ENCODE data around the gene TOP3B. TPM values are rescaled to one million over a fixed set of nuclear protein-coding genes. Genes with fewer than 3 reads are reported as not detected.
A peak's percentile ranks its signal among the peaks of the same experiment; 100 is the strongest.

TOP3B gene
- total RNA-seq, 2 donors from 2014 or later = 26.0 to 40.4 TPM

- Histone ChIP-seq H3K36me3 (no peaks in the 10 kb centered on the region), H3K4me3 (peak overlapping the region; percentile 85), H3K27ac (peak overlapping the region in 1 of 2 donors; percentile 44), H3K9me3 (no peaks in the 10 kb centered on the region), H3K27me3 (replicated peaks; ENCODE audit: insufficient read depth) (no peaks in the 10 kb centered on the region), H3K4me1 (ENCODE audit: control insufficient read depth in 1 of 2, low read depth in 2 of 2) (peaks cover 16 to 22% of the 10 kb centered on the region in 2 donors)
- DNase-seq (ENCODE audit: low spot score) (no peak), ATAC-seq (ENCODE audit: insufficient number of reproducible peaks, low FRiP score, low read depth) (no peak)
- TF ChIP-seq CTCF (IDR thresholded peaks at IDR 0.05) = no peak
Observed at GRCh38 chr22:21951931-21952465, 30.6 kb downstream of the TOP3B start.

GRCh38 chr22:21951062-21951461, 31.5 kb downstream of the TOP3B start:
- Histone ChIP-seq H3K36me3 (no peaks in the 10 kb centered on the region), H3K9me3 (no peaks in the 10 kb centered on the region), H3K4me3 (no peak overlapping the region), H3K4me1 (ENCODE audit: control insufficient read depth in 1 of 2, low read depth in 2 of 2) (peaks cover 17 to 28% of the 10 kb centered on the region in 2 donors), H3K27ac (no peak overlapping the region), H3K27me3 (replicated peaks; ENCODE audit: insufficient read depth) (no peaks in the 10 kb centered on the region)
- DNase-seq (ENCODE audit: low spot score) (no peak), ATAC-seq (ENCODE audit: insufficient number of reproducible peaks, low FRiP score, low read depth) (no peak)
- TF ChIP-seq CTCF (IDR thresholded peaks at IDR 0.05) = no peak

GRCh38 chr22:21949948-21950347, 32.6 kb downstream of the TOP3B start:
- Histone ChIP-seq H3K27me3 (replicated peaks; ENCODE audit: insufficient read depth) (no peaks in the 10 kb centered on the region), H3K36me3 (peaks cover 3% of the 10 kb centered on the region), H3K4me1 (ENCODE audit: control insufficient read depth in 1 of 2, low read depth in 2 of 2) (peaks cover 17 to 28% of the 10 kb centered on the region in 2 donors), H3K4me3 (no peak overlapping the region), H3K27ac (no peak overlapping the region), H3K9me3 (no peaks in the 10 kb centered on the region)
- no peak for TF ChIP-seq CTCF (IDR thresholded peaks at IDR 0.05)
- ATAC-seq (ENCODE audit: insufficient number of reproducible peaks, low FRiP score, low read depth) (no peak), DNase-seq (ENCODE audit: low spot score) (no peak)

GRCh38 chr22:21949569-21949918, 33.0 kb downstream of the TOP3B start:
- Histone ChIP-seq H3K27me3 (replicated peaks; ENCODE audit: insufficient read depth) (no peaks in the 10 kb centered on the region), H3K36me3 (peaks cover 4% of the 10 kb centered on the region), H3K4me3 (no peak overlapping the region), H3K4me1 (ENCODE audit: control insufficient read depth in 1 of 2, low read depth in 2 of 2) (peaks cover 17 to 28% of the 10 kb centered on the region in 2 donors), H3K9me3 (no peaks in the 10 kb centered on the region), H3K27ac (no peak overlapping the region)
- ATAC-seq (ENCODE audit: insufficient number of reproducible peaks, low FRiP score, low read depth) = no peak
- DNase-seq (ENCODE audit: low spot score) = no peak
- TF ChIP-seq CTCF (IDR thresholded peaks at IDR 0.05) = no peak

GRCh38 chr22:21948824-21949568, 33.6 kb downstream of the TOP3B start:
- DNase-seq (ENCODE audit: low spot score) (no peak), ATAC-seq (ENCODE audit: insufficient number of reproducible peaks, low FRiP score, low read depth) (no peak)
- TF ChIP-seq CTCF (IDR thresholded peaks at IDR 0.05) = no peak
- H3K9me3 ChIP-seq = no peaks in the 10 kb centered on the region
- no peaks in the 10 kb centered on the region for H3K27me3 ChIP-seq (replicated peaks; ENCODE audit: insufficient read depth)
- H3K4me1 ChIP-seq (ENCODE audit: control insufficient read depth in 1 of 2, low read depth in 2 of 2) = peaks cover 17 to 28% of the 10 kb centered on the region in 2 donors
- H3K4me3 ChIP-seq = no peak overlapping the region
- peaks cover 9% of the 10 kb centered on the region for H3K36me3 ChIP-seq
- no peak overlapping the region for H3K27ac ChIP-seq

Measured in thoracic aorta (tissue), 2 donors.